NB4 (cell line): ENCODE results near the gene TRIO.

Source experiments
- CTCF ChIP-seq: IDR thresholded peaks from one replicate; pipeline ENCODE4 v1.5.1; 2012; ENCODE audit warnings: low read depth, low read length
- POLR2A ChIP-seq: IDR thresholded peaks from 2 replicates; pipeline ENCODE4 v1.6.1; 2011; ENCODE audit warnings: mild to moderate bottlenecking; ENCODE audit not compliant: insufficient read length; ENCODE audit errors: extremely low read depth

DNA sequence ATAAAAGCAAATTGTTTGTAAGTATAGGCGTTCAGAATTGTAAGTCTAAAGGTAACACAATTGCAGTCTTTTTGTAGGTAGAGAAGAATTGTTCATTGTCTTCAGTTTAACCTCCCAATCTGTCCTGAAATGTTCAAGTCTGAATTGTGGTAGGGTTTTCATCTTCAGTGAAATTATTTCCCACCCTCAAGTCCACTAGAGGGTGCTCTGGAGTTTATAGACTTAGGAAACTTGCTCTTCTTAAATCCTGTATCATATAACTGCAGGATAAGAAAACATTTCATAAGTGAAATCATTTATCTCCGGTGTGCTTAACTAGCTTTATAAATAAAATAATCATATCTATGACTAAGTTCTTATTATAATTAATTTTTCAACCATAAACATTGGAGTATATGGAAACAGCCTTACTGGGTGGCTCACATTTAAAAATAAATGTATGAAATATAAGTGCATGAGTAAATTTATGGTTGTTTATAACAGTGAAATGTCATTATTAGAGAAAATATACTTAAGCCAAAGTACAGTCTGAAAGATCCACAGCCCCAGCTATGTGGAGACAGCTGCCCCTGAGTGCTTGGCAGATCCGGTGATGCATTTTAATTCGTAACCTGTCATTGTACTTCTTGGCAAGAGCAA, 256.0 kb downstream of the TRIO start:
- TF ChIP-seq POLR2A: no peak
- peak; percentile 68 for TF ChIP-seq CTCF
